ENCODE measurements around the gene ATXN1. TPM values are rescaled to one million over a fixed set of nuclear protein-coding genes. Genes with fewer than 3 reads are reported as not detected.

ATXN1 gene
- total RNA-seq, 3 donors from 2014 or later = 30.4 to 87.3 (median 50.1) TPM

- peak; percentile 66 for ATAC-seq
- TF ChIP-seq CTCF (IDR thresholded peaks at IDR 0.05) = no peak
These were observed 66.3 kb downstream of the ATXN1 start for GRCh38 chr6:16694781-16695578.

GRCh38 chr6:16691324-16691723, 69.9 kb downstream of the ATXN1 start:
- Histone ChIP-seq H3K4me3 (no peak overlapping the region), H3K4me1 (ENCODE audit: low read depth) (no peaks in the 10 kb centered on the region), H3K9me3 (no peaks in the 10 kb centered on the region), H3K36me3 (ENCODE audit: low read depth) (no peaks in the 10 kb centered on the region)
- no peak for TF ChIP-seq CTCF (IDR thresholded peaks at IDR 0.05)
- ATAC-seq (no peak), DNase-seq (no peak)
- intact Hi-C loops (cut with DNase I, micrococcal nuclease) = no loop called here

More at GRCh38 chr6:16694781-16695578, 66.3 kb downstream of the ATXN1 start:
- intact Hi-C loops (cut with DNase I, micrococcal nuclease) = no loop called here
- Histone ChIP-seq H3K36me3 (ENCODE audit: low read depth) (no peaks in the 10 kb centered on the region), H3K4me1 (ENCODE audit: low read depth) (peaks cover 2% of the 10 kb centered on the region), H3K9me3 (no peaks in the 10 kb centered on the region), H3K4me3 (no peak overlapping the region)
- DNase-seq = no peak

GRCh38 chr6:16690608-16691142, 70.6 kb downstream of the ATXN1 start:
- DNase-seq = no peak
- no peak for ATAC-seq
- H3K9me3 ChIP-seq = no peaks in the 10 kb centered on the region
- TF ChIP-seq CTCF (IDR thresholded peaks at IDR 0.05) = no peak
- H3K4me1 ChIP-seq (ENCODE audit: low read depth) = no peaks in the 10 kb centered on the region
- no peaks in the 10 kb centered on the region for H3K36me3 ChIP-seq (ENCODE audit: low read depth)
- intact Hi-C loops (cut with DNase I, micrococcal nuclease) = no loop called here
- no peak overlapping the region for H3K4me3 ChIP-seq

GRCh38 chr6:16689788-16690607, 71.3 kb downstream of the ATXN1 start:
- ATAC-seq = peak; percentile 19
- Histone ChIP-seq H3K4me3 (no peak overlapping the region), H3K36me3 (ENCODE audit: low read depth) (no peaks in the 10 kb centered on the region), H3K9me3 (no peaks in the 10 kb centered on the region), H3K4me1 (ENCODE audit: low read depth) (no peaks in the 10 kb centered on the region)
- no peak for TF ChIP-seq CTCF (IDR thresholded peaks at IDR 0.05)
- intact Hi-C loops (cut with DNase I, micrococcal nuclease) = no loop called here
- no peak for DNase-seq

GRCh38 chr6:16688984-16689636, 72.2 kb downstream of the ATXN1 start:
- ATAC-seq (no peak), DNase-seq (no peak)
- intact Hi-C loops (cut with DNase I, micrococcal nuclease) = no loop called here
- no peaks in the 10 kb centered on the region for H3K36me3 ChIP-seq (ENCODE audit: low read depth)
- no peak overlapping the region for H3K4me3 ChIP-seq
- no peak for TF ChIP-seq CTCF (IDR thresholded peaks at IDR 0.05)
- no peaks in the 10 kb centered on the region for H3K4me1 ChIP-seq (ENCODE audit: low read depth)
- H3K9me3 ChIP-seq = no peaks in the 10 kb centered on the region

All from mucosa of descending colon (tissue), 3 donors.